ENCODE data around the gene PARVB. TPM values are rescaled to one million over a fixed set of nuclear protein-coding genes. Genes with fewer than 3 reads are reported as not detected.

PARVB gene
- total RNA-seq, 2 donors from 2014 or later, result 4.5 to 11.4 TPM

GRCh38 chr22:44096736-44097135, 72.6 kb downstream of the PARVB start:
- Histone ChIP-seq H3K27me3 (no peaks in the 10 kb centered on the region), H3K9ac (ENCODE audit: low read depth in 2 of 2, low read length in 2 of 2) (no peak overlapping the region), H3K27ac (no peak overlapping the region), H3K4me3 (no peak overlapping the region), H3K36me3 (no peaks in the 10 kb centered on the region), H3K9me3 (no peaks in the 10 kb centered on the region), H3K4me1 (no peaks in the 10 kb centered on the region)
- no peak for TF ChIP-seq CTCF (IDR thresholded peaks at IDR 0.05)
- intact Hi-C loops (cut with DNase I), result no loop called here
- no peak for DNase-seq

GRCh38 chr22:44097263-44098020, 73.3 kb downstream of the PARVB start:
- intact Hi-C loops (cut with DNase I), result no loop called here
- no peak for DNase-seq
- no peaks in the 10 kb centered on the region for H3K36me3 ChIP-seq

GRCh38 chr22:44098021-44098739, 74.1 kb downstream of the PARVB start:
- DNase-seq, result no peak
- no peak for TF ChIP-seq CTCF (IDR thresholded peaks at IDR 0.05)
- no peaks in the 10 kb centered on the region for H3K36me3 ChIP-seq

More at GRCh38 chr22:44097263-44098020, 73.3 kb downstream of the PARVB start:
- no peak overlapping the region for H3K27ac ChIP-seq
- TF ChIP-seq CTCF (IDR thresholded peaks at IDR 0.05), result no peak
- no peak overlapping the region for H3K9ac ChIP-seq (ENCODE audit: low read depth in 2 of 2, low read length in 2 of 2)
- no peaks in the 10 kb centered on the region for H3K9me3 ChIP-seq
- no peak overlapping the region for H3K4me3 ChIP-seq
- H3K27me3 ChIP-seq, result no peaks in the 10 kb centered on the region
- no peaks in the 10 kb centered on the region for H3K4me1 ChIP-seq

GRCh38 chr22:44098966-44099530, 74.9 kb downstream of the PARVB start:
- intact Hi-C loops (cut with DNase I), result no loop called here
- Histone ChIP-seq H3K9ac (ENCODE audit: low read depth in 2 of 2, low read length in 2 of 2) (no peak overlapping the region), H3K4me3 (no peak overlapping the region), H3K4me1 (no peaks in the 10 kb centered on the region), H3K9me3 (no peaks in the 10 kb centered on the region), H3K36me3 (no peaks in the 10 kb centered on the region), H3K27me3 (no peaks in the 10 kb centered on the region), H3K27ac (no peak overlapping the region)
- no peak for TF ChIP-seq CTCF (IDR thresholded peaks at IDR 0.05)
- DNase-seq, result no peak

More at GRCh38 chr22:44098021-44098739, 74.1 kb downstream of the PARVB start:
- Histone ChIP-seq H3K4me3 (no peak overlapping the region), H3K9ac (ENCODE audit: low read depth in 2 of 2, low read length in 2 of 2) (no peak overlapping the region), H3K9me3 (no peaks in the 10 kb centered on the region), H3K4me1 (no peaks in the 10 kb centered on the region), H3K27ac (no peak overlapping the region), H3K27me3 (no peaks in the 10 kb centered on the region)
- intact Hi-C loops (cut with DNase I), result no loop called here

- Histone ChIP-seq H3K27ac (no peak overlapping the region), H3K4me1 (no peaks in the 10 kb centered on the region), H3K36me3 (no peaks in the 10 kb centered on the region), H3K27me3 (no peaks in the 10 kb centered on the region), H3K9me3 (no peaks in the 10 kb centered on the region), H3K9ac (ENCODE audit: low read depth in 2 of 2, low read length in 2 of 2) (no peak overlapping the region), H3K4me3 (no peak overlapping the region)
- no peak for DNase-seq
- intact Hi-C loops (cut with DNase I), result no loop called here
- TF ChIP-seq CTCF (IDR thresholded peaks at IDR 0.05), result no peak
Observed at GRCh38 chr22:44099696-44100095, 75.6 kb downstream of the PARVB start.

Data from colonic mucosa (tissue), 4 donors.